ENCODE data around the gene TMEM179. TPM values are rescaled to one million over a fixed set of nuclear protein-coding genes. Genes with fewer than 3 reads are reported as not detected.

TMEM179 gene
- total RNA-seq, 1 experiment from 2014 or later = 3.4 TPM

GRCh38 chr14:104563742-104564615, 40.6 kb downstream of the TMEM179 start:
- peak; percentile 88 for ATAC-seq
- peaks cover 6% of the 10 kb centered on the region for H3K4me1 ChIP-seq (ENCODE audit: control insufficient read depth, insufficient read depth, low read length)
- no peak overlapping the region for H3K4me3 ChIP-seq (ENCODE audit: low read depth in 2 of 2, low read length in 2 of 2)
- no peak overlapping the region for H3K27ac ChIP-seq (ENCODE audit: low read length)
- ChIA-PET POLR2A (no interaction called here), CTCF (interaction anchor here (0.5 to 1.2 kb wide), 5 partner anchors 24 to 486 kb away, joined by 3 to 16 read pairs (median 3); no protein-coding TSS in a partner anchor)
- in situ Hi-C loops (cut with HindIII; ENCODE audit: low pct_unique_long_range_greater_than_20kb, low sequenced_read_pairs) = no loop called here
- H3K9me3 ChIP-seq (ENCODE audit: control insufficient read depth, insufficient read depth, low read depth, low read length) = no peaks in the 10 kb centered on the region
- H3K27me3 ChIP-seq (ENCODE audit: control insufficient read depth, insufficient read depth, low read length) = no peaks in the 10 kb centered on the region
- no peaks in the 10 kb centered on the region for H3K36me3 ChIP-seq (ENCODE audit: control insufficient read depth, insufficient read depth, low read length)
- peak; percentile 91 for TF ChIP-seq CTCF (IDR thresholded peaks at IDR 0.05)
- TF ChIP-seq REST (IDR thresholded peaks at IDR 0.05; ENCODE audit: insufficient read depth in 1 of 2, low read depth in 2 of 2, low read length in 1 of 2) = 0 out of 4 replicates have a peak, but pooled peaks of 1 of the 2 experiments have one; percentile 41
- no peak for TF ChIP-seq POLR2AphosphoS5 (IDR thresholded peaks at IDR 0.05; ENCODE audit: low read depth, low read length)
- no peak for TF ChIP-seq SIN3A (IDR thresholded peaks at IDR 0.05; ENCODE audit: borderline replicate concordance, insufficient read depth, low read depth, low read length)
- no peak for TF ChIP-seq TCF7L2 (IDR thresholded peaks at IDR 0.05; ENCODE audit: low read depth, low read length)
- no TSS peak for BruUV-seq (replicated peaks)
- intact Hi-C loops (cut with micrococcal nuclease; ENCODE audit: unreplicated experiment) = loop anchor here (2.0 to 10.0 kb wide), 2 partner anchors 427 to 489 kb away; no protein-coding TSS in a partner anchor
- peak; percentile 2 for DNase-seq (ENCODE audit: low read depth, low spot score)

GRCh38 chr14:104563191-104563741, 41.3 kb downstream of the TMEM179 start:
- Histone ChIP-seq H3K36me3 (ENCODE audit: control insufficient read depth, insufficient read depth, low read length) (no peaks in the 10 kb centered on the region), H3K4me3 (ENCODE audit: low read depth in 2 of 2, low read length in 2 of 2) (no peak overlapping the region), H3K4me1 (ENCODE audit: control insufficient read depth, insufficient read depth, low read length) (peaks cover 6% of the 10 kb centered on the region), H3K27me3 (ENCODE audit: control insufficient read depth, insufficient read depth, low read length) (no peaks in the 10 kb centered on the region), H3K27ac (ENCODE audit: low read length) (no peak overlapping the region), H3K9me3 (ENCODE audit: control insufficient read depth, insufficient read depth, low read depth, low read length) (no peaks in the 10 kb centered on the region)
- CTCF ChIA-PET = interaction anchor here (0.6 to 0.9 kb wide), 2 partner anchors 207 to 424 kb away, joined by 5 to 16 read pairs; no protein-coding TSS in a partner anchor
- POLR2A ChIA-PET = no interaction called here
- BruUV-seq (replicated peaks) = no TSS peak
- DNase-seq (ENCODE audit: low read depth, low spot score) (no peak), ATAC-seq (0 out of 2 replicates have a peak, but pooled peaks have one; percentile 16)
- intact Hi-C loops (cut with micrococcal nuclease; ENCODE audit: unreplicated experiment) (loop anchor here (10.0 kb wide), 1 partner anchor 488 kb away; no protein-coding TSS in a partner anchor), in situ Hi-C loops (cut with HindIII; ENCODE audit: low pct_unique_long_range_greater_than_20kb, low sequenced_read_pairs) (no loop called here)
- TF ChIP-seq REST (IDR thresholded peaks at IDR 0.05; ENCODE audit: insufficient read depth in 1 of 2, low read depth in 2 of 2, low read length in 1 of 2) (no peak), TCF7L2 (IDR thresholded peaks at IDR 0.05; ENCODE audit: low read depth, low read length) (no peak), SIN3A (IDR thresholded peaks at IDR 0.05; ENCODE audit: borderline replicate concordance, insufficient read depth, low read depth, low read length) (no peak)
